Stimulated activated CD8-positive, alpha-beta memory T cell treated with anti-CD3 and anti-CD28 coated beads, Interleukin-4, amount 100 ng/mL, for 4 hours (primary cell): ENCODE measurements around the gene CLCN6.

ENCODE experiments used
- DNase-seq, 2 donors: peaks; one replicate each; pipeline ENCODE4 v3.0.0-alpha.2; 2020; ENCODE audit warnings: low read depth in 2 of 2, low spot score in 1 of 2

Gene CLCN6

GRCh38 chr1:11805422-11806306 lies at the start of gene CLCN6, which contains the start of gene MTHFR:
CLCN6 (plus strand) TSS chr1:11806191; CDS start chr1:11806263, 72 bp downstream.
MTHFR (minus strand) TSS chr1:11805964; CDS start chr1:11803116, 2,848 bp downstream.
- peak; percentile 93 to 97 for DNase-seq

GRCh38 chr1:11757047-11757446 lies 48.9 kb upstream of the CLCN6 start:
- no peak for DNase-seq

- no peak for DNase-seq
Measured at GRCh38 chr1:11759791-11760190, 46.2 kb upstream of the CLCN6 start.

DNA sequence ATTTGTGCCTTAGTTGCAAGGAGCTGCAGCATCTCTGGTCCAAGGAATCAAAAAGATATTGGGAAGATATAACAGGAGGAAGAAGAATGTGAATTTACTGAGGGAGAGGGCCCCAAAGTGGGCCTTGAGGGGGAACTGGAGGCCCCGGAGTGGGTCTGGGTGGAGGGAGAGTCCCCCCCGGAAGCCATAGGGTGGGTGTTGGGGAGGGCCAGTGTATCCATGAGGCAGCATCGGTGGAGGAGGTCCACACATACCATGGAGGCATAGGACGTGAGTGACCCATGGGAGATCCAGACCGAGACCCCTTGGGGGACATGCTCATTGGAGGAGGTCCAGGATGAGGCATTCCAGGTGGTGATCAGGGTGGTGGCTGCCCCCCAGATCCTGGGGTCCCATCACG lies 44.7 kb upstream of the CLCN6 start:
- DNase-seq, result no peak

DNA sequence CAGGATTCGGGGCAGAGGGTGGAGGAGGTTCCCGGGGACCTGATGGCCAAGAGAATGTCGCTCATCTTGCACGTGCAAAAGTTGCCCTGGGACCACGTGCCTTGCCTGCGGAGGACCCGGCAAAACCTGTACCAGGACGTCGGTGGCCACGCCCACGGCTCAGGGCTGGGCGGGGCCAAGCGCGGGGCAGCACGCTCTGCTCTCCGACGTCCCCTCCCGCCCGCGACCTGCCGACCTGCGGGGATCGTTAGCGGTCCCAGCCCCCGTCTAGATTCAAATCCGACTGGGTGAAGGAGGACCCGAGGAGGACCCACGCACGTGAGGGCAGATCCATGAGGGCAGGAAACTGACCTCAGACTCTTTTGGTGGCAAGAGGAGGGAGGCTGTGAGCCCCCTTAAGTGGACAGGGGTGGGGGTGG lies 44.0 kb upstream of the CLCN6 start, which contains the start of gene C1orf167:
Gene C1orf167 (plus strand): TSS at position 206 of the 419 bp plus-strand sequence. CDS start 2,208 bp downstream, outside the sequence.
- no peak for DNase-seq

DNA sequence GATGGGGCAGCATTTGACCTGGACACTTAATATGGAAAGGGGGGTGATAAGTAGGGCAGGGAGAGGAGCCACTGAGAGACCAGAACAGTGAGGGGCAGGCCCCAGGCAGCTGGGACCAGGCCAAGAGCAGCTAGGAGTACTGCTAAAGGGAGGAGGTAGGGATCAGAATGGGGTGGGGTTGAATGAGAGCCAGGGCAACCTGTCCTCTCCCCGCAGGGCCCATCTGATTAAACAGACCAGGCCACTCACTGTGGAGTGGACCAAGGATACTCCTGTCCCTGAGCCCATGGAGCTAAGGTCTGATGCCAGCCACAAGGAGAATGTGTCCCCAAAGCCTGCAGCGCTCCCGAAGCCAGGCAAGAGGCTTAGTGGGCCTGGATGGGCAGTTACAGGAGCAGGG lies 41.9 kb upstream of the CLCN6 start:
- no peak for DNase-seq

GRCh38 chr1:11764519-11764918 lies 41.5 kb upstream of the CLCN6 start:
- DNase-seq, result no peak

DNA sequence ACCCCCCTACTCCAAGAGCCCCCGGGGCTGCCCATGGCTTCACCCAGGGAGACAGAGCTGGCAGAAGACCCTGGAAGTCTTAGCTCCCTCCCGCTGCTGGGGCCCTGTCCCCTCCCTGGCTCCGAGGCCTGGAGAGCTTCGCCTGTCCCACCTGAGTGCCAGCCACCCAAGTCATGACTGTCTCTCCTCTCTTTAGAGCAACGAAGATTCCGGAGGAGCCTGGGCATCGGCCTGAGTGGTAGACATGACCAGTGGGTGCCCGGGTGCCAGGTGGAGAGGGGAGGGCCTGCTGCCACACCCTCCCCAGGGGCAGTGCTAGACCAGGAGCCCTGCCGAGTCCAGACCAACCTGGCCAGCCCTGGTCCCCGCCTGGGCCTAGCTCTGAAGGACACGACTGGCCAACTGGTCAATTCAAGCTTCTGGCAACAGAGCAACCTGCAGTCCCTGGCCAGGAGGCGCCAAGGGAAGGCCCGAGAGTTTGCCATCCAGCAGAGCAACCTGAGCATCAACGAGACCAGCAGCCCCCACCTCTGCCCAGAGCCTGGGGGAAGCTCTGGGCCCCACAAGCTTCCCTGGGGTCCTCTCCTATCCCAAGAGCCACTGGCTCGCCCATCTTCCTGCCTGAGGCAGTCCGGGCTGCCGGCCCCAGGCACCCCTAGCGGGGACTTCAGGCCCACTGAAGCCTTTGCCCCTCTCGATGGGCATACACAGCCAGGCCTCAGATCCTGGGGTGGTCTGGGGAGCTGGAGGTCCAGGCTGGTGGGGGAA lies 40.1 kb upstream of the CLCN6 start:
- no peak for DNase-seq

DNA sequence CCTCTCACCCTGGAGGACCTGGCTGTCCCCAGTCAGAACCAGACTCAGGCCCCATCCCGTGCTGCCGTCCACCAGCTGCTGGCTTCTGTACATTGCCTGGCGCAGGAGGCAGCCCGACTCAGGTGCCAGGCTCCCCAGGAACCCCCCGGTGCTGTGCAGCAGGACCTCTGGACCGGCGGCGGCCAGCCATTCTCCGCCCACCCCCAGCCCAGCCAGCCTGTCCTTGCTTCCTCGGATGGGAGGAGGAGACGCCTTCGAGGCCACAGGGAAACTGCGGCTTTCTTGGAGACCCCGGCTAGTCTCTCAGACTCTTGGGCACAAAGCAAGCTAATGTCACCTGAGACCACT lies 39.6 kb upstream of the CLCN6 start:
- DNase-seq, result no peak

DNA sequence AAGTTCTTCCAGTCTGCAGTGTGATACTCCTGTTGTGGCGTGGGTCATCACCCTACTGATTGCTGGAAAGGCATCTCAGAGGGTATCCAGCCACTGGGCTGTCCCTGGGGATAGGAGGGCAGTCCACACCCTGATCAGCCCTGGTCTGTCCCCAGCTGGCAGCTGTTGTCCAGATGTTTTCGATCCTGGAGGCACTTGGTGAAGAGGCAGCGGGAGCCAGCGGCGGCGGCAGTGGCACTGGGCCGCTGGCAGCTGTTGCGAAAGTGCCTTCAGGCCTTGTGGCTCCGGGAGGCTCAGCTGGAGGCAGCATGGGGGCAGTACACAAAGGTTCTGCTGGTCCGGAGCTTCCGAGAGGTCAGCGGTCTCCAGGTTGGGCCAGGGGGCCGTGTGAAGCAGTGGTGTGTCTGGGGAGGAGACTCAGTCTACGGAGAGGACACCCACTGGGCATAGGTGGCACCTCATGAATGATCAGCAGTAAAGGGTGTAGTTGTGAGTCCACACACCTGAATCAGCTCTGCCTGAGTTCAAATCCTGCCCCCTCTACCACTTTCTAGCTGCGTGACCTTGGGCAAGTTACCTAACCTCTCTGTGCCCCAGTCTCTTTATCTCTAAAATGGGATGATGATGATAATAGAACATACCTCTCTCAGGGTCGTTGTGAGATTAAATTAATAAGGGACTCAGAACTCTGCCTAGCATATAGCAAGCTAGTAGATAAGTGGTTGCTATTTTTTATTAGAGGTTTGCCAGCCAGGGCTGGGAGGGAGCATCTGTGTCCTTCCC lies 37.9 kb upstream of the CLCN6 start:
- no peak for DNase-seq

DNA sequence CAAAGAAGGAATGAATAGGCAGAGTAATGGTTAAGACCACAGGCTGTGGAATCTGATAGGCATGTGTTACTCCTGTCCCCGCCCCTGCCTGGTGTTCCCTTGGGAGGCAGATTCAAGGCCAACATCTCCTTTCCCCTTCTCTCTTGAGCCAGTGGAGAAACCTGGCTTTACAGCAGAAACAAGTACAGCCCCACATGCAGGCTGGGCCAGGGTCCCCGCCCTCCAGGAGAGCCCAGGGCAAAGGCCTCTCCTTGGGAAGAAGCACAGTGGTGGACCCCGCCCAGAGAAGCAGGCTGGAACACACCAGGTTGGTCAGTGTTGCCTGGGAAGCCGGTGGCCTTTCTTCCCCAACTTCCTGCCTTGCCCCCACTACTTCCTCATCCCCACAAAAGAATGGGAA lies 37.2 kb upstream of the CLCN6 start:
- DNase-seq, result no peak

GRCh38 chr1:11769274-11769673 lies 36.7 kb upstream of the CLCN6 start:
- DNase-seq, result no peak

DNA sequence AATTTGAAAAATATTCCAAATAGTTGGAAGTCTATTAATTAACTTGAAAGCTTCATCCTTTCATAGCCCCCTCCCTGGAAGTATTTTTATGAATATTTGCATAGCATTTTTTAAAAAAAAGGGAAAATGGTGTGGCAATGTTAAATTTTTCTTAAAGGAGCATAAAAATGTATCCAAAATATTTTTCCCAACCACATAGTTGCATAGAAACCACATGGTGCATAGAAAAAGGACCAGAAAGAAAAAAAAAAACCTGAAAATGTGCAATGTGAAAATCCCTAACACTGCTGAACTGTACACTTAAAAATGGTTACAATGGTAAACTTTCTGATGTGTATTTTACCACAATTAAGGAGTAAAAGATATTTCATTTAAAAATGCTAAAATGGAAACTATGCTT lies 36.0 kb upstream of the CLCN6 start:
- no peak for DNase-seq

GRCh38 chr1:11771481-11772043 lies 34.4 kb upstream of the CLCN6 start:
- no peak for DNase-seq

GRCh38 chr1:11772458-11772857 lies 33.5 kb upstream of the CLCN6 start:
- no peak for DNase-seq

GRCh38 chr1:11774753-11775152 lies 31.2 kb upstream of the CLCN6 start:
- no peak for DNase-seq

GRCh38 chr1:11777658-11778322 lies 28.2 kb upstream of the CLCN6 start:
- no peak for DNase-seq

DNA sequence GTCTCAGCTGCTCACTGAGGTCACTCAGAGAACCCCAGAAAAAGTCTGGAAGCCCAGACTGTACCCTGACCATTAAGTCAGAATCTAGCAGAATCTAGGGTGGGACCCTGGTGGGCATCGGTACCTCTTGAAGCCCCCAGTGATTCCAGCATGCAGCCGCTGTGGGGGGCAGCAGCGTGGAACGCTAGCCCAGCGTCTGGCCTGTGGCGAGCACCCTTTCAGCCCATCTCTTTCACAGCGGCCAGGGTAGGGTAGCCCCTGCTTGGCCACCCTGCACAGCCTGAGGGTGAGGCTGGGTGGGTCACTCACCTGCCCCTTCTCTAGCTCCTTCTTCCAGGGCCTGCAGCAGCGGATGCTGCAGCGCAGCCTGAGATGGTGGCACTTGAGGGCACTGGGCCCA lies 27.7 kb upstream of the CLCN6 start:
- DNase-seq, result no peak

DNA sequence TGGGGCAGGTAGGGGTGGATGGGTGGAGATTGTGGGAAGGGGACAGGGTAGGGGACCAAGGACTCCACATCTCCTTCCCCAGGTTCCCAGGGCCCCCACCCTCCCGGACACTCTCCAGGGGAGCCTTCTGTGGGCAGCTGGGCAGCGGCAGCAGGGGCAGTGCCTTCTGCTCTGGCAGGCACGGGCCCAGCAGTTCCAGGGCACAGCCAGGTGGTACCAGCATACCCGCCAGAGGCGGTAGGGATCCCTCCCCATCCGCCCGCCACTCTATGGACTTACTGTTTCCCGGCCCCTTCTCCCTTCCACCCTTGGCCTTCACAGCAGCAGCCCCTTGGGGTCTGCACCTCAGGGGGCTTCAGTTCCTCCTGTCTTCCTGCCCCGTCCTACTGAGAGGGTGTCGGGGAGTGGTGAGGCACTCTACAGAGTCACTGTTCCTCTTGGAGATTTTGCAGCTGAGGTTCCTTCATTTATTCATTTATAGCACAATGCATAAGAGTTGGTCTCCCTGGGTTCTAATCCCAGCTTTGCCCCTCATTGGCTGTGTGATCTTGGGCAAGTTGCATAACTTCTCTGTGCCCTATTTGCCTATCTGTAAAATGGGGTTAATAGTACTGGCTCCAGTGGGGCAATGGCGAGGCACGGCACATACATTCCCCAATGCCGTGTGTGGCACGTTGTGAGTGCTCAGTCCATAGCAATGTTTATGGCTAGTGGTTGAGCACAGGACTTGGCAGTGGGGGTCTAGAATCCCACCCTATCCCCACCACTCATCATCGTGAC lies 27.0 kb upstream of the CLCN6 start:
- DNase-seq, result no peak
